Esophagus muscularis mucosa (tissue), 3 donors: Measurements from ENCODE around the gene BRD7.

Source experiments
- POLR2A ChIP-seq: fragments of 450-650 bp; IDR thresholded peaks from one replicate; pipeline ENCODE4 v1.6.1; 2017; ENCODE audit warnings: antibody characterized with exemption, moderate library complexity, mild to moderate bottlenecking, low read depth
- POLR2AphosphoS5 ChIP-seq, 2 donors: sonication (generic); formaldehyde crosslinking; IDR thresholded peaks; one replicate each; pipeline ENCODE4 v1.6.1; 2017; ENCODE audit warnings: antibody characterized with exemption in 2 of 2
- TF ChIP-seq, protein P1 (sequence below), 3 experiments: fragments of 200-600 bp in 2 of 3; fragments of 450-650 bp in 1 of 3; sonication (generic) in 2 of 3; IDR thresholded peaks; one replicate each; pipeline ENCODE4 v1.5.1; 2017 to 2019; ENCODE audit warnings: antibody characterized with exemption in 3 of 3, mild to moderate bottlenecking in 2 of 3, moderate library complexity in 1 of 3

DNA sequence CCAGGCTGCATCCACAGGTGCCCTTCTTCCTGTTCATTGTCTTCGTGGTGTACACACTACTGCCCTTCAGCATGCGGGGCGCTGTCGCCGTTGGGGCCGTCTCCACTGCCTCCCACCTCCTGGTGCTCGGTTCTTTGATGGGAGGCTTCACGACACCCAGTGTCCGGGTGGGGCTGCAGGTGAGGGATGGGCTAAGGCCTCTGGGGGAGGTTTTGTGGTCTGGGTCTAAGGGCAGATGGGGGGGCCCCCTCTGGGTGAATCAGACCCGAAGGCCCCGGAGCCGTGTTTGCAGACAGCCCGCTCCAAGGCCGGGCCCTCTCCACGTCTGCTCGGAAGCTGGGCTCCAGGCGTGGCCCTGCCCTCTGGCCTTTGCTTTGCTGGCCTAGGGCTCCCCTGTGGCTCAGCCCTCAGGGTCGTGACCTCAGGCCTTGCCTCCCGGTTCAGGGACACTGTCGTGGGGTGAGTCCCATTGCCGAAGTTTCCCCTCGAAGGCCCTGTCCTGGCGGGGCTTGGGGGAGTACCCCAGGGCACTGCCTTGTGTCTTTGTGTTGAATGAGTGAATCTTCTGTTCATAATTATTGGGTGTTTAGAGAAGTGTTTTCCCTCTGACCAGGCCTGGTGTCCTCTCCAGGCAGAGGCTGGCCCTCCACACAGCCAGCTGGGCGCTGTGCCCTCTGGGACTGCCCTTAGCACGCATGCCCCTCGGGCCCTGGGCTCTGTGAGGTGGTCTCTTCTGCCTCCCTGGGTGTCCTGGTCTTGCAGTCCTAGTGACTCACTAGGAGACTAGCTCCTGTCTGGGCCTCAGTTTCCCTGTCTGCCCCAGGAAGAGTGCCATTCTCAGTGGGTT is 76.8 kb downstream of the BRD7 start:
- TF ChIP-seq, protein P1, sequence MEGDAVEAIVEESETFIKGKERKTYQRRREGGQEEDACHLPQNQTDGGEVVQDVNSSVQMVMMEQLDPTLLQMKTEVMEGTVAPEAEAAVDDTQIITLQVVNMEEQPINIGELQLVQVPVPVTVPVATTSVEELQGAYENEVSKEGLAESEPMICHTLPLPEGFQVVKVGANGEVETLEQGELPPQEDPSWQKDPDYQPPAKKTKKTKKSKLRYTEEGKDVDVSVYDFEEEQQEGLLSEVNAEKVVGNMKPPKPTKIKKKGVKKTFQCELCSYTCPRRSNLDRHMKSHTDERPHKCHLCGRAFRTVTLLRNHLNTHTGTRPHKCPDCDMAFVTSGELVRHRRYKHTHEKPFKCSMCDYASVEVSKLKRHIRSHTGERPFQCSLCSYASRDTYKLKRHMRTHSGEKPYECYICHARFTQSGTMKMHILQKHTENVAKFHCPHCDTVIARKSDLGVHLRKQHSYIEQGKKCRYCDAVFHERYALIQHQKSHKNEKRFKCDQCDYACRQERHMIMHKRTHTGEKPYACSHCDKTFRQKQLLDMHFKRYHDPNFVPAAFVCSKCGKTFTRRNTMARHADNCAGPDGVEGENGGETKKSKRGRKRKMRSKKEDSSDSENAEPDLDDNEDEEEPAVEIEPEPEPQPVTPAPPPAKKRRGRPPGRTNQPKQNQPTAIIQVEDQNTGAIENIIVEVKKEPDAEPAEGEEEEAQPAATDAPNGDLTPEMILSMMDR (IDR thresholded peaks at IDR 0.05): no peak
- TF ChIP-seq POLR2AphosphoS5 (IDR thresholded peaks at IDR 0.05) (no peak), POLR2A (no peak)
